Activated T-cell treated with anti-CD3 and anti-CD28 coated beads, Interleukin-2, amount 50 U/mL, for 48 hours (primary cell): Measurements from ENCODE around the gene HOXD12.

Experiments
- DNase-seq, 2 experiments: peaks; one replicate each; pipeline ENCODE4 v3.0.0-alpha.2; 2020

The HOXD12 gene

DNA sequence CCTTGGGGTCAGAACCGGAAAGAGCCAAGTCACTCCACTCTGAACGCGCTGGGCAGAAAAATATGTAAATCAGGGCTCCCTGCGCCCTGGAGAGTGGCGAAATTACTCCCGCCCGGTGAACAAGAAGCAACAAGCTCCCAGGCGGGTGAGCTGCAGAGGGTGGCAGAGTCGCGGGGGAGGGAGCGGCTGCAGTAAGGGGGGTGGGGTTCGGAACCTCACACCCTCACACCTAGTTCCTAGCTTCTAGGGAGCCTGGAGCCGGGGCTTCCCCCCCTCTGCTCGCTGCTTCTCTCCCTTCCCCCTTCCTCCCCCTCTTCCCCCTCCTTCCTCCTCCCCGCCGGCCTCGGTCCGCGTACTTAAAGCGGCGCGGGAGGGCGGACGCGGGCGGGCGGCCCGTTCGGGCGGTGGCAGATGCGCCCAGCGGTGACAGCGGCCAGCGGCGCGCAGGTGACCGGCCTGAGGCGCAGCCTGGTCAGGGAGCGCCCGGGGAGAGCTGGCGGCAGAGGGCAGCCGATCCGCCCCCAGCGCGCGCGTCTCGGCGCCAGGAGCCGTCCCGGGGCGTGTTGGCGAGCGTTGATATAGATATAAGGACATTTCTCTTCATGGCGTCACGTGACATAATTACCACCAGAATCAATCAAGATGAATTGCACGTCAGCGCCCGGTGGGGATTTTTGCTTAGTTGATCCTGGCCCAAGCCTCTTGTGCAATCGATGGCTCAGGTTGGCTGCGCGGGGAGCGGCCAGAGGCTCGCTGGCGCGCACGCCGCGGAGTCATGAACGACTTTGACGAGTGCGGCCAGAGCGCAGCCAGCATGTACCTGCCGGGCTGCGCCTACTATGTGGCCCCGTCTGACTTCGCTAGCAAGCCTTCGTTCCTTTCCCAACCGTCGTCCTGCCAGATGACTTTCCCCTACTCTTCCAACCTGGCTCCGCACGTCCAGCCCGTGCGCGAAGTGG lies 7.3 kb downstream of the HOXD12 start, which contains the start of gene HOXD11:
HOXD11 (plus strand) TSS at position 700 of the 959 bp plus-strand sequence; CDS start at position 776, 76 bp downstream.
- DNase-seq = peak in 1 of 2 experiments; percentile 44

GRCh38 chr2:176107731-176108181 lies 8.2 kb downstream of the HOXD12 start:
- DNase-seq = peak in 1 of 2 experiments; percentile 18

GRCh38 chr2:176109192-176109901 lies 9.8 kb downstream of the HOXD12 start:
- DNase-seq = peak in 1 of 2 experiments; percentile 13

- peak in 1 of 2 experiments; percentile 10 for DNase-seq
These were observed 10.4 kb downstream of the HOXD12 start for GRCh38 chr2:176109946-176110345.

DNA sequence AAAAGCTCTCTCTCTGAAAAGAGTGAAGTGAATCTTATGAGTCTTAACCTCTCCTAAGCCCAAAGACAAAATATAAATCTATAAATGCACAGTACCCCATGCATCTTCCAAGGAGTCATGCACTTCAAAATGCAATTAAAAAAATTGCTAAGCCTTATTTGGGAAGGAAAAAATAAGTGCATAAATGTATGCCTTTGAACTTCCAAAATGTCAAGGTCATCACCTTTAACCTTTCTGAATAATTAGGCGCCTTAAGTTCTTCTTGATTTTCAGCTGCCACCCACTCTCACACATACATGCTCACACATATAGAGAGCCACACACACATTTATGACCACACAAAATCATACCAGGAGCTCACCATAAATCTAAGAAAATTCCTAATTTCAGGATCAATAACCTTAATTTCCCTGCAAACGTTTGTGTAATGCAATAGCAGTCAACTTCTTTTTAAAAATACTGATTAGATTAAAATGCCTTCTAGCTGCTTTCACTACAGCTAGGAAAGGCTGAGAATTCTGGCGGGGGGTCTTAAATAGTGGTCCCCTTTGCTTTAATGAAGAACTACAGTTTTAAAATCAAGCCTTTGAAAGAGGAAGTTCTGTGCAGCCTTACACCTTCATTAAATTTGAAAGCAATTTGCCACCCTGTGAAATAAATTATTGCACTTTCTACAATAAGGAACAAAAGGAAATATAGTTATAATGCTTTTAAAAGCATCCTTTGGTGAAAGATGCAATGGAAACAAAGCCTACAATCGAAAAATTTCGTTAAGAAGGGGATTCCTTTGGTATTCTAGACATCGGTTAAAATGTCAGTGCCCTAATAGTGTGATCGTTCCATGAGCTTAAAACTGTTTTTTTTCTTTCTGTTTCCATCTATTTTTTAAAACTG lies 11.1 kb downstream of the HOXD12 start:
- DNase-seq = no peak

- peak in 1 of 2 experiments; percentile 54 for DNase-seq
These were observed 11.7 kb downstream of the HOXD12 start for GRCh38 chr2:176111309-176111663.

GRCh38 chr2:176111846-176112374 lies 12.3 kb downstream of the HOXD12 start:
- peak in 1 of 2 experiments; percentile 17 for DNase-seq

DNA sequence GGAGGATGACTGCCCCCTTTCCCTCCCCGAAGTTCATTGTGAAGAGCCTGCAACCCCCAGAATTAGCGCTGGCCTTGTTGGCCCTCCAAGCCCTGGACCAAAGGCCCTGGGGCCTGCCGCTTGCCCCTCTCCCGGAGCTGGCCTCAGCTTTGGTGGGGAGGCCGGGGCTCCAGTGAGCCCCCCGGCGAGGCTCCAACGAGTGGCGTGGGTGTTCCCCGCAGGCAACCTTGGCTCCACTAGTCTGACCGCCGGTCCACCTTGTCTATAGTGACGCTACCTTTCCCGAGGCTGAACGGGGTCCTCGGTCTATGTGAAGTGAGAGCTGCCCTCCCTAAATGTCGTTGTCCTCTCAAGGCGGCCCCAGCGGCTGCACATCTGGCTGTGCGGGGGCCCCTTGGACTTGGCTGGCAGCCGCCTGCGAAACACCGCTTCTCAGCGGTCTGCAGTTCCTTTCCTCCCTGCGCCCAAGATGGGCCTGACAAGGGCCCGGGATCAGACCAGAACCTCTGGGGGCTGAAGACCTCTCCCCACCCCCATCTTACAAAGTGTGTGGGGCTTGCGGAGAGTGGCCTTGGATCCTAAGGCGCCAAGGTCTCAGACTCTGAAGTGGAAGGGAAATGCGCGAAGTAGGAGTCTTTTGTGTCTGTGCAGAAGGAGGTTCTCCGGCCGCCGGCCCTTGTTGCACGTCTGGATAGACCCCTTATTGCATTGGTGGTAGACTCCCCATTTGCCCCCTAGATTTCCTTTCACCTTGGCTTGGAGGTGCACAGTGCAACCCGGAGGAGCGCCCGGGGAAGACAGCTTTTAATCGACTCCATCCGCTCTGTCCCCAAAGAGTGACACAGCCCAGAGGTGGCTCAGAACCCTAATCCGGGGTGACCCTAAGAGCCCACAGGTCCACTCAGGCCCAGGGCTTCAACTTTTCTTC lies 13.0 kb downstream of the HOXD12 start:
- peak in 1 of 2 experiments; percentile 17 for DNase-seq

DNA sequence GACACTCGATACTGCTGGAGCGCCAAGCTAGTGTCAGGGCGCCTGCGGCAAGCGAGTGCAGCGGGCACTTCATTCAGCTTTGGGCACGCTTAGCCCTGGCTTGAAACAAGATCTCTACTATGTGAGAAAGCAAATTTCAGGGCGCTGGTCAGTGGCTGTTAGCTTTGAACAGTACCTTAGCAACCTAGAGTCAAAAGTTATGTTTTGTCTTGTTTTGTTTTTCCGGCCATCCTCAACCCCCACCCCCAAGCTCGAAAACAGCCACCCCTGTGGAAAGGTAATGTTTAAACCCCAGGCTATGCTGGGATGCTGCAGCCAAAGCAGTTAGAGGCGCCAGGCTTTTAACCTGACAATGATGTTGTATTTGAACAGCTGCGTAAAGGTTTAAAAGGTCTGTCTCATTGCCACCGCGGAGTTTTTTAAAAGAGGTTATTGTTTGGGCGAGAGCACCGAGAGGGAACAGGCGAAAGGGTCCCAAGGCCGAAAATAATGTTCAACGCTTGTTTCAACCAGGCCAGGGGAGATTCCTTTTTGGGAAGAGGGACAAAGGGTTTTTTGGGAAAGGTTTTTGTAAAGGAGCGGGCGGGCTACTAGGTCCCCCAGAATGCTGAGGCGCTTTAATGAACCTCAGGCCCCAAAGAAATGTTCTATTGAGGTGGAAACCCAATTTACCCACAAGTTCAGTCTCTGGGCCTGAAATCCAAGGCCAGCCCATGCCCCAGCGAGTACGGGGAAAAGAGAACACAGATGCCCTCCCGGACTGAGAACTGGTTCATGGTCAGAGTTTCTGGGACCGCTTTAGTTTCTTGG lies 14.7 kb downstream of the HOXD12 start:
- DNase-seq = peak; percentile 14

DNA sequence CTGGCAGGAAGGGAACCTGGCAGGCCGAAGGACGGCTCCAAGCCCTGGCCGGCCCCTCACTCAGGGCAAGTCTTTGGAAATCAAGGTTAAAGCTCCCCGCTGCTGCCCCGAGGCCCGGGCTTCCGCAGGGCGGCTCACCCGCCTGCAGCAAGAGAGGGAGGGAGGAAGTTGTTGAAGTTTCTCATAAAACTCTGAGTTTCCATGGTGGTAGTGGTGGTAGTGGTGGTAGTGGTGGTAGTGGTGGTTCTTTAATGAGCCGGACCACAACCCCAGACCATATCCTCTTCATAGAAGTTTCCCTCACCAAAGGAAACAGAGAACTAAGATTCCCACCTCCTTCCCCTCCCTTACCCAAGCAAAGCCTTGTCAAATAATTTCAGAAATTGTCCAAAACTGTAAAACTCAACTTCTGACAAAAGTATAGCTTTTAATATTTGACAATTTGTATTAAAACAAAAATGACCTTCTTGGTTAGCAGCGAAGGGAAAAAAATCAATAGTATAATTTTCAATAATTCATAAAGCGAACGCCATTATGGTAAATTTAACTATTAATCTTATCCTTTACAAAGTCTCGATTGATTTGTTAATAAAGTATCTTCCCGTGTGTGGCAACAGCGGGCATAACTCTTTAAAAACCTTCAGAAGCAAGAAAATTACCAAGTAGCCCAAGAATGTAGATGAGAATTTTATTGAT lies 15.5 kb downstream of the HOXD12 start:
- DNase-seq = peak in 1 of 2 experiments; percentile 17

DNA sequence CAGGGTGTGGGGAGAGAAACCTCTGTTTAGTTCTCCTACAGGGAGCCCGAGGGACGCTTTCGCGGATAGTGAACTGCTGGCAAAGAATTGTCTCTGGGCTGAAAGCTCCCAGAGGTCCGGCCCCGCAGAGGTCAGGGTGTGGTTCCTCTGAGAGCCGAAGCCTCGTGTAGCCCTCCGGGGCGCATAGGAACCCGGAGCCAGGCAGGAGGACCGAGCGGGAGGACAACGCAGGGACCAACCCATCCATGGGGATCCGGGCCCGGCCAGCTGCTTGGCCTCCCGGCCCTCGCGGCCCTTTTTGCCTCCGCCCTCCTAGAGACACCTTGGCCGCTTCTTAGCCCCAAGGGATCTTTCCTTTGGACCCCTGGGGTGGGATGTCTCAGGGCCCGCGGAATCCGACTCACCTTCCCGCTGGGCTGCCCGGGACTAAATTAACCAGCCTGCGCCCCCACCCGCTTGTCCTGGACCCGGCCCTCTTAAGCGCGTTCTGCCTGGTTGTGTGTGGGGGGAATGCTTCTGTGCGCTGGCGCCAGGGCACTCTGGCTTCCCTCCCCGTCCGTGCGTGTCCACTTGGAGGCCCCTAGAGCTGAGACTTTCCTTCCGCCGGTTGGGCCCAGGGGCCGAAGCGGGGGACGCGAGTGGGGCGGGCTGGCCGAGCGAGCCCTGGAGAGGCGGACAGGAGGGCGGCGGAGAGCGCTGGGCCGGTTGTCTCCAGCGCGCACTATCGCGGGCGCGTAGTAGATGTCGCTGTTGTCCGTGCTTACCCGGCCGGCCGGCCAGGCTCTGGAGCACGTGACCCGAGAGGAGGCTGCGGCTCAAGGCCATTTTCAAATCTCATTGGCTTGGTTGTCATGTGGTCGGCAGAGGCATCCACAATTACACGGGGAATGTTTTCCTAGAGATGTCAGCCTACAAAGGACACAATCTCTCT lies 16.6 kb downstream of the HOXD12 start, which contains the start of gene HOXD10:
HOXD10 (plus strand) TSS at position 896 of the 931 bp plus-strand sequence. CDS start 56 bp downstream, outside the sequence.
- DNase-seq = peak in 1 of 2 experiments; percentile 14

- peak in 1 of 2 experiments; percentile 17 for DNase-seq
These were observed 17.7 kb downstream of the HOXD12 start for GRCh38 chr2:176117162-176117822.

DNA sequence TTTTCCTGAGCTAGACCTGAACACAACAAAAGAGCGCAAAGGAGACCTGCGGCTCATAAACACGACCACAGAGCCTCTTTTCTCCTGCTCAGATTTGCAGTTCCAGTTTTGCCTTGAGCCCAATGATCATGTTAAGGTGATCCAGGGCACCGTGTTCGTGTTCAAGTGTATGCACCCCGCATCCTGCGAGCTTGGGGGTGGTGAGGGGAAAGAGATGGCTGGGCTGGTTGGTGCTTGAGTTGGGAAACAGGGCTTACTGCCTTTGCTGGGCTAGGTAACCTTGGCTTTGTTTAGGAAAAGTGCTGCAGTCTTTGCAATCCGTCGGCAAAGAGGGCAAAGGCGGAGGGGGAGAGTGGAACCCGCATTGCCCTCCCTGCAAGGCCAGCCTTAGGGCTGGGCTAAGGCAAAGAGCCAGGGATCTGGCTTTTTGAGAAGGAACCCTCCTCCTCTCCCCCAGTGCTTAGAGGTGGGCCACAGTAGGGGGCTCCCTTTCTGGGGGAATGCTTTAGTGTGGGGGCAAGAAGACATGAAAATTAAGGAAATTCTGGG lies 18.3 kb downstream of the HOXD12 start:
- no peak for DNase-seq

DNA sequence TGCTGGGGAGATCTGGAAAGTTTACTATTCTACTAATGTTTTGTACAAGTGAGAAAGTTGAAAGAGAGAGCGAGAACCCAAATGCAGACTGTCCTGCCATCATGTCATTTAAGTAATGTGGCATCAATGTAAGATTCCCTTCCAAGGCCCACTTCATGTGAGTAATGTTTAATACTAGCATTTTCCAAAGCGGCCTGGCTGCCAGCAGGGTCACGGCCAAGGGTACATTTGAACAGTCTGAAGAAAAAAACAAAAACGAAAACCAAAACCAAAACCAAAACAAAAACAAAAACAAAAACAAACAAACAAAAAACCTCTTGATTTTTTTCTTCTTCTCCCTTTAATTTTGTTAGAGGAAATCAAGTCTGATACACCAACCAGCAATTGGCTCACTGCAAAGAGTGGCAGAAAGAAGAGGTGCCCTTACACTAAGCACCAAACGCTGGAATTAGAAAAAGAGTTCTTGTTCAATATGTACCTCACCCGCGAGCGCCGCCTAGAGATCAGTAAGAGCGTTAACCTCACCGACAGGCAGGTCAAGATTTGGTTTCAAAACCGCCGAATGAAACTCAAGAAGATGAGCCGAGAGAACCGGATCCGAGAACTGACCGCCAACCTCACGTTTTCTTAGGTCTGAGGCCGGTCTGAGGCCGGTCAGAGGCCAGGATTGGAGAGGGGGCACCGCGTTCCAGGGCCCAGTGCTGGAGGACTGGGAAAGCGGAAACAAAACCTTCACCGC lies 19.2 kb downstream of the HOXD12 start:
- peak in 1 of 2 experiments; percentile 19 for DNase-seq

DNA sequence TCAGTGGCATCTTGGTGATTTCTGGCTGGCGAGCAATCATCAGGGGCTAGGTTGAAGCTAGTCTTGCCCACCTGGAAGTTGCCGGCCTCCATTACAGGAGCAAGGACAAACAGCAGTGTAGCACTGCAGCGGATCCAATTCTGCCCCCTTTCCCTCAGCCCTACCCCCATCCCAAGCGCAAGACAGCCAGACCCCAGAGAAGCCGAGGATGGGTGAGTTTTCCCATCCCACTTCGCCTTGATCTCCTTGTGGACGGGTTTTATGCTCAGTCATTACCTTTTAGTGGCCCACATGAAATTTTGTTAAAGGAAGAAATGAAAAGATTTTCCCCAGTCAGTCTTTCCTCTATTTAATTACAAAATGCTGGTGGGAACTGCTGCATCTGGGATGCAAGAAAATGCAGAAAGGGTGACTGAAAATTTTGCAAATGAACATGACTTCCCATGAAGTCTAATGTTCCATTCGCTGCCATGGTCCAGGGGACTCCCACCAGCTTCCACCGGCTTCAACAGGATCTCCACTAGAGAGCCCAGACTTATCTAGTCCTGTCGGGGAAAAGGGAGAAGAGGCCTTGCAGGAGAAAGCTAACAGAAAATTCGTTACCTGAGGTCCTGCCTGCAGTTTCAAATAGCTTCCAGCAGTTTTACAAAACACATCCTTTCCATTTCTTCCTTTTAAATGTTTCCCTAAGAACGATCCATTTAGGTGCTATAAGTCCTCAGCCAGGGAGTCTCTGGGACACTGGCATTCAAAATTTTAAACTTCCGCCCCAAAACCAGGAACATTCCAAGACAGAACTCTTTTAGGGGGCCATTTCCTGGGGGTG lies 21.0 kb downstream of the HOXD12 start:
- peak; percentile 4 to 14 for DNase-seq
